Germinal center (tissue), 1 donor: Measurements from ENCODE around the gene NTRK3.

Experiments used
- DNase-seq: peaks from one replicate; pipeline ENCODE4 v3.0.0; 2012; ENCODE audit warnings: mixed read lengths, low spot score

The NTRK3 gene

GRCh38 chr15:87941606-87942005 is 314.9 kb downstream of the NTRK3 start:
- no peak for DNase-seq

DNA sequence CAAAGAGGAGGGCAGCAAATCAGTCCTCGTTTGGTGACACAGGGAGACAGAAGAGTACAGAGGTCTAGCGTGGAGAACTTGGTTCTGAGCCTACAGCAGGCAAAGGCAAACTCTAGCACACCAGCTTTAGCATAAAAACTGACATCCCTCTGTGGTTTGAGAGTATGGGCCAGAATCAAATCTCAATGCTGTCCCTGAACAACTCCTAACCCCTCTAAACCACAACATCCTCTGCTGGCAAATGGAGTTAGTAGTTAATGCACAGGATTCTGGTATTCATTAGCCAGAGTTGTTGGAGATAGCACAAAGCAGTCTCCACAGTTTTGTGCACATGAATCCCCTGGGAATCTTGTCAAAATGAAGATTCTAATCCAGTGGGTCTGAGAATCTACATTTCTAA is 315.8 kb downstream of the NTRK3 start:
- no peak for DNase-seq

DNA sequence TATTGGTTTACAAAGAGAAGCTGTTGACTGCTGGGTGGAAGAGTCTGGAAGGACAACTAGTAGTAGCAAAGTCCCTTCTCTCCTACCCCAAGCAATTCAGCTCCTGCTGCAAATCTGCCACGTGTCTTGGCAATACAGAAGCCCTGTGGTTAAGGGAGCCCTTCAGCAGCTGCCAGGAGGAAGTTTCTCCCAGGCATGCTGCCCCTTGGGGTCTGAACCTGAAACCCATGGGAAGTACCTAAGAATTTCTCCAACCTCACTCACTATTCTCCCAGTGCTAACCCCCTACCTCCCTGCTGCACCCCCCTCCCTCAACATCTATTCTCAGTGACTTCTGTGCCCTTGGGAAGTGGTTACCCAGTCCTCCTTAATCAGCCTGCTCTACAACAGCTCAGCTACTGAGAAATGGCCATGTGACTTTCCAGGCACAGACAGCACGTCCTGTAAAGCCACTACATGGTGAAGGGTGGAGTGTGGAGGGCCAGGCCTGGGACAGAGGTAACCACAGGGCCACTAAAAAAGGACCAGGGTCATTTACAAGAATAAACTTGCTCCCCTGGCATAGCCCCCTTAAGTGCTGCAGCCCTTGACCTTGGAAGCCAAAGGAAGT is 316.6 kb downstream of the NTRK3 start:
- DNase-seq: no peak

DNA sequence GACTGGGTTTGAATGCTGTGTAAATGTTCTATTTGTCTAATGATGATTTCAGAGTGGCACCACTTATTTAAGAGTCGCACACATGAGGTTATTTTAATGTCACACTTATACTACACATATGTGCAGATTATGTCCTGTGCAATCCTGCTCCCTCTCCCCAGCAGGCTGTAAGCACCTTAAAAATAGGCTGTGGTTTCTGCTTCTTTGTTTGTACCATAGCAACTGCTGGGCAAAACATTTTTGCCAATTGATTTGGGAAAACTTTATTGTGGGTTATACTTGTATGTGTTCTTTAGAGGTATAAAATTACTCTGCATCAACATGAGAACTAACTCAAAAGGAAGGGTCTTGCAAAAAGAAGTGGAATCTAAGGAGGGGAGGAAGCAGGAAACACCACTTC is 318.5 kb downstream of the NTRK3 start:
- DNase-seq: no peak

GRCh38 chr15:87935583-87935982 is 321.0 kb downstream of the NTRK3 start:
- no peak for DNase-seq

DNA sequence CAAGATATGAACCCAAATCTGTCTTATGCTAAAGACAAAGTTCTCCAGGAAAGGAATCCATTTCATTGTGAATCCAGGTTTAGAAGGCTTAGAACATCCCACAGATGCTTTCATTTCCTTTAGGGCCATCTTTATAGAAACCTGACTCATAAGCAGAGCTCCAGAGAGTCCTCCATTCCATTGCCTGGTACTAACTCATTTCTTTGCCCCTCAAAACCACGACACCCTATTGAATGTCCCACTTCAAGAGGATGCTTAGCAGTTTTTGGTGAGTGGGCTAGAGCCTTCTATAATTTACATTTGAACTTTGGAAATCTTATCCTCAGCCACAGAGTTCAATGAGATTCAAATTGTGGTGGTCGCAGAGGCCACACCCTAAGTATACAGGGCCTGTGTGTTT is 325.0 kb downstream of the NTRK3 start:
- no peak for DNase-seq

DNA sequence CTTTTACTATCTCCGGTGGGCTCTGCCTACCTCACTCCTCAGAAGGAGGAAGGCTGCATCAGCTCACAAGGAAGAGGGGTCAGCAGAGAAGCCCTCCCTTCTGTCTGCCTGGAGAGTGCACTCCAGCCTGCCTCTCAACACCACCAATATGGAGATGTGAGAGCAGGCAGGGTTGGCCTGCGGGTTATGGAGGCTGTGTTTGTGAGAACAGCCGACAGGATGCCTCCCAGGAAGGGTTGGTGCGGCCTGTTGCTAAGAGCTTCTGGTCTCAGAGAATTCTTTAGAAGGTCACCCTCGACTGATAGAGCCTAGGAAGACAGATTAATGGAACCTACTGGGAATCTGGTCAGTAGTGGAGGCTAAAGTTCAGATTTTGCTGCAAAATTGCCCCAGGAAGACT is 326.1 kb downstream of the NTRK3 start:
- no peak for DNase-seq

DNA sequence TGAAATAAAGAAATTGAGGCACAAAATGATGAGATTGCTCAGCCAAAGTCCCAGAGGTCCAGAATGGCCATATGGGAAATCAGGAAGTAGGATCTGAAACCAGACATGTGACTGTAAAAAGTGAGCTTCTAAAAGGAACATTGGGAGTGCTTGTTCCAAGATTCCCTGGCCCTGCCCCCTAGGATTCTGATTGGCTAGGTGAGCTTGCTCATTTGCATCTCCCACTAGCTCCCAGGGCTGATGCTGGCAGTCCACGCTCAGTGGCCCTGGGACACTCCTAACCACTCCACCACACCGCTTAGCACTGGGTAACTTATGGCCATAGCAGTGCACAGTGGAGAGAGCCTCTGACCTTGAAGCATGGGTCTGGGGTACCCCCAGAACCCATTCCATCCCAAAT is 326.7 kb downstream of the NTRK3 start:
- no peak for DNase-seq

- no peak for DNase-seq
Observed at GRCh38 chr15:87924433-87924832, 332.1 kb downstream of the NTRK3 start.

GRCh38 chr15:87919064-87919463 is 337.5 kb downstream of the NTRK3 start:
- no peak for DNase-seq

GRCh38 chr15:87917480-87917879 is 339.1 kb downstream of the NTRK3 start:
- DNase-seq: no peak

DNA sequence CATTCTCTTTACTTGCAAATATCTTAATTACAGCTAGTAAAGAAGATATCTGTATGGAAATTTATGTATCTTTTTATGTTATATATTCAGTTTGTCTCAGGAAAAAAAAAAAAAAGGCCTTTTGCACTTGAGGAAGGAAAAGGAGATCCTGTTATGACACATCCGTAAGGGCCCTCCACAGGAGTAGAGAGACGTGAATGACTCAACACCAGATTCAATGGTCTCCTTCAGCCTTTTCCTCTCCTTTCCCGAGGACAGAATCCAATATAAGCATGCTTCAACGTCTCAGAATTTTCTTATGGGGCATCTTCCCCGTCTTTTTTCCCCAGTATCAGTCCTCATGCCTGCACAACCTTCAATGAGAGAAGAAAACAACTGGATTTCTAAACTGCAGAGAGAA is 340.3 kb downstream of the NTRK3 start:
- DNase-seq: no peak

DNA sequence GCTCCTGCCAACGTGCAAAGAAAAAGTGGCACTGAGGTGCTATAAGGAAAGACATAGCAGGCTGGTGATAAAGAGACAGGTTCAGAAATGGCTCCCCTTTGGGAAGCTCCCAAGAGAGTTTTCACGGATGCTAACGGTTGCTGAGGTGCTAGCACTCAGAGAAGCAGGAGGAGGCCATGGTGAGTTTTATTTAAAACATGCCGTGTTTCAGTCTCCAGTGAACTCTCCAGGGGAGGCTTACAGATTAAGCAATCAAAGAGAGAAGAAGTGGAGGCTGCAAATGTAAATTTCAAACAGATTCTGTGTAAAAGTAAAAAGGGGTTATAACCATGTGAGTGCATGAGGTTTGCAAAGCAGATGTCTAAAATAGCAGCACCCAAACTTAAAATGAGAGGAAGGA is 346.2 kb downstream of the NTRK3 start:
- DNase-seq: no peak

GRCh38 chr15:87907676-87908446 is 348.7 kb downstream of the NTRK3 start:
- DNase-seq: no peak

GRCh38 chr15:87906444-87906843 is 350.1 kb downstream of the NTRK3 start:
- no peak for DNase-seq

- no peak for DNase-seq
Observed at GRCh38 chr15:87902772-87903426, 353.6 kb downstream of the NTRK3 start.

DNA sequence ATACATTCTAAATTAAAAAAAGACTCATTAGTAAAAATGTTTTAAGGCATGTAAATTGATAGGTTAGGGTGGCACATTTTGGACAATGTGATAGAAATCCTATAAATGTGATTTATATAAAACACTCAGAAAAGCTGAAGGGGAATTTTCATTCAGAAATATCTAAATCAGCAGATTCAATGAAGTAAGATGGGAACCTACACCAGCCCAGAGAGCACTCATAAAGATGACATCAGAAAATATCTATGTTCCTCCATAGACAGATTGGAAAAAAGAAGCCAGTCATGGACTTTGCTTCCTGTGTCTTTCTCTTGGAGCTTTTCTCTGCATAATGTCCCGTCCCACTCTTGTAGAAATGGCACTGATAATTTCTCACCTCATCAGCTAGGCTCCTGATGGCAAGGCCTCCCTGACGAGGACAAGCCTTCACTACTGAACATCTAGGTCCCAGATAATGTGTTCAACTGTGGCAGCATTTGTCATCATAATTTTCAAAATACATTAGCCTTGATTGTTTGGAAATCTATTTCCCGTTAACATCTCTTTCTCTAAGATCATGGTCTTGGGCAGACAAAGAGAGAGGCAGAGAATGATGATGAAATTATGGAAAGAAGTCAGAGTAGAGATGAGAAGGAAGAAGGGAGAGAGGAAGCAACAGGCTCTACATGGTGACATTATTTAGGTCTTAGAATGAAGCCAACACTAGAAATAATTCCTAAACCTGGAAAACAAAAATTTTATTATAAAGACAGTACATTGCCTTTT is 354.4 kb downstream of the NTRK3 start:
- DNase-seq: no peak

DNA sequence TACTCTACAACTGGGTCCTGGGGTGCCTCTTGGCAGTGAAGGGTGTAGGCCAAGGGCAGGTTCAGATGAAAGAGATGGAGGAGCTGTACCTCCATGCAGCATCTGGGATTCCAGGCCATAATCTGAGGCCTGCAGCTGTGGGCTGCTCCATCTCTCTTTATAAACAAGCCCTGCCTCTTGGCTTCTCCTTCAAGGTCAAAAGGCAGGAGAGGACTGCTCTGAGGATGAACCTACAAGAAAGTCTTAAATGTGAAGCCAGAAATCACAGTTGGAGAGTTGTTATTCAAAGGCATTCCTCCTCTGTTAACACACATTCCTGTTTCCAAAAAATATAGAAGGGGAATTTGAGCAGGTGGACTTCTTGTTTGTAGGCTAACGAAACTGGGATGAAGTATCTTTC is 355.5 kb downstream of the NTRK3 start:
- DNase-seq: no peak

DNA sequence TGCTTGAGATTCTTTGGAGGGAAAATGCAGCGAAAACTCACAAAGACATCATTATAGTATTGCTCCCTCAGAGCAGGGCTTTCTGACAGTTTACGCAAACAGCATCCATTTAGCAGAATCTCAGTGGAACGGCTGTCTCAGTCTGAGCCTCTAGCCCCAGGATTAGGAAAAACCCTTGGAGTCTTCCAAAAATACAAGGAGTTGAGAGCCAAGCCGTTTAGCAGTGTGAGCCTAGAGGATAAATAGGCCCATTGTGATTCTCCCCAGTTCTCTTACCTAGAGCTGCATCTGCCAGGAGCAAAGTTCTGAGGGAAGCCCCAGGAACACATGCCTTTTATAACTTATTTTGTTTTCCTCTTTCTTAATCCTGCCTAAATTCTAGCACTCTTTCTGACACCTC is 359.6 kb downstream of the NTRK3 start:
- DNase-seq: no peak

- no peak for DNase-seq
Observed at GRCh38 chr15:87887177-87887576, 369.4 kb downstream of the NTRK3 start.

DNA sequence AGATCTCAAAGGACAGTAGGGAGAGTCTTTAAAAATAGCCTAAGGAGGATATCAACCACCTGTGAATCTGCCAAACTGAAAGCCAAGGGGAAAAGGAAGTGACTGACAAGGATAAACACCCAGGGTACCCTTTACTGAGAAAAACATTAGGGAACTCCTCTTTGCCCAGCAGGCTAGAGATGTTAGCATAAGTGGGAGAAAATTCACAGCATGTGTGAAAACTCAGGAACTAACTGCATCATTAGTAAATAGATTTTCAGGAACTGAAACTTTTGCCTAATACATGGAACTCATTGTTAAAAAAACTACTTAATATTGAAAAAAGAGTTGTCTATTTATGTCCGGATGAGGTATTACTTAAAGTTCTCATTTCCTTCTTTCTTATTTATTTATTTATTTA is 375.5 kb downstream of the NTRK3 start:
- no peak for DNase-seq

- DNase-seq: no peak
Observed at GRCh38 chr15:87877822-87878542, 378.6 kb downstream of the NTRK3 start.
